Putamen (tissue), 1 donor: Measurements from ENCODE around the gene ARHGEF17.

ENCODE experiments used
- DNase-seq: peaks from one replicate; pipeline ENCODE4 v3.0.0-alpha.2; 2016; ENCODE audit warnings: low spot score

The ARHGEF17 gene

GRCh38 chr11:73291781-73292524, 16.1 kb upstream of the ARHGEF17 start:
- no peak for DNase-seq

DNA sequence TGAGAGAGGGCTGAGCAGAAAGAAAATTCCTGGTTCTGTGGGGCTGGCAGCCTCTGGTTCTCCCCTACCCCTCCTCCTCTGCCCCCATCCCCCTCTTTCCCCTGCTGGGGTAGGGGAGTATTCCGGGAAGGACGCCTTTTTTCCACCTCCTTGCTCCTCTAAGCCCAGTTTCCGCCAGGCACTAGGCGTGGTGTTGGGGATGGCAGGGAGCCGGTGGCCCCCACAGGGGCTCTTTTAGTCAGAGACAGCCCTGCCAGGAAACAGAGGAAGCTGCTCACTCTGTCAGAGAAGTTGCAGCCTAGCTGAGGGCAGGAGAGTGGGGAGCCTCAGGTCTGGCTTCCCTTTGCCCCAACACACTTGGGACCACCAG, 15.6 kb upstream of the ARHGEF17 start:
- no peak for DNase-seq

DNA sequence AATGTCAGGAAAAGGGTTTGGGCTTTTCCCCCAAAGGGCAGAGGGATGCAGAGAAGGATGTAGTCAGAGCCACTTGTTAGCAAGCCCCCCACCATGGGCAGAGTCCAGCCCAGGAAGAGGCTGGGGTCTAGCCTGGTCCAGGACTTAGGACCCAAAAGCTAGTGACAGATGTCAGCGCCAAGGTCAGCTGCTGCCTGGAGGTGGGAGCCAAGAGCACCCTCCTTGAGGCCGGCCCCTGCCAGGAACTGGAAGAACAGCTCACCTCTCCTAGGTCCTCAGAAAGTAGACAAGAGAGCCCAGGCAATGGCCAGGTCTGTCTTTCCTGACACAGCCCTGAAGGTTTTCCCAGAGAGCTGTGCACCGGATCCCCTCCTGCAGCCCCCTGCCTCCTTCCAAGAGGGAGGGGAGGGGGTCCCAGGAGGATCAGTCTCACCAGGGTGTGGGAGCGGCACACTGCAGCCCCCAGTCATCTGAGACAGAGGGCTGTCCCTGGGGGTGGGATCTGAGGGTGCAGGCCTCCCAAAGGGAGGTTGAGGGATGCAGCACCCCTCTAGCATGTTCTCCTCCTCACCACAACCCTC, 14.6 kb upstream of the ARHGEF17 start:
- DNase-seq: no peak

- DNase-seq: no peak
Observed at GRCh38 chr11:73294604-73295003, 13.5 kb upstream of the ARHGEF17 start.

DNA sequence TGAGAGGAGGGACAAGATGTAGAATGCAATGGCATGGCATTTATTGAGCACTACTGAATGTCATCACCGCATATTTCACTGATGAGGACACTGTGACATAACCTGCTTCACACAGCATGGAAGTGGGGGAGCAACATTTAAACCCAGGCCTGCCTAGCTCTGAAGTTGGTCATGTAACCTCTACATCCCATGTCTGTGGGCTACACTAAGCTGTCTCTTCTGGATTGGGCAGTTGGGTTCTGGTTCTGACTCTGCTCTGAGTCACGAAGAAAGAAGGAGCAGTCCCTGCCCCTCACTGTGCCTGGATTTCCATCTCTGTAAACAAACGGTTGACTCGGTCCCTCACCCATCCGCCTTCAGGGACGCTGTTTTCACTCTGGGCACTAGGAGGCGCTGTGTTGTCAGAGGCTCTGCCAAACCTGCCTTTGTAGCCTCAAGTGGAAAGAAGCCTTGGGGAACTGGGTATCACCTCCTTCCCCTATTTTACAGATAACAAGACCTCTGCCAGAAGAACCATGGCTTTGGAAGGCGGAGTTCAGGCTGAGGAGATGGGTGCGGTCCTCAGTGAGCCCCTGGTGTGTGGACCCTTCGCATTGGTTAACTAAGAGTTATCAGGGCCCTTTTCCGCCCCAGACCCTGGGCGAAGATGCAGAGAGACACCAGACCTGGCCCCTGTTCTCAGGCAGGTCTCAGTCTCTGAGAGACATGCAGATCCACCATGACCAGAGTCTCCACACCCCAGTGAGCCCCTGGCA, 12.7 kb upstream of the ARHGEF17 start:
- no peak for DNase-seq

DNA sequence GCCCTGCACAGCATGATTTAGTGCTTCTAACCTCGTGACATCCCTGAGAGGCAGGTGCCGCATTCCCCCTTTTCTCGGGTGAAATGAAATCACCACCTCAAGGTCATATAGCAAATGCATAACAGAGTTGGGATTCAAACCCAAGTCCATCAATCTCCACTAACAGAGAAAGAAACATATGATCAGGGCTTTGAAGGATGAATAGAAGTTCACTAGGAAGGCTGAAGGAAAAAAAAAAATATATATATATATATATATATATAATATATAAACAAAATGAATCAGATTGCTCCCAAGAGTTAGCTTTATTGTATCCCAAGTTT, 12.1 kb upstream of the ARHGEF17 start:
- DNase-seq: no peak

- DNase-seq: no peak
Observed at GRCh38 chr11:73296501-73297230, 11.4 kb upstream of the ARHGEF17 start.

DNA sequence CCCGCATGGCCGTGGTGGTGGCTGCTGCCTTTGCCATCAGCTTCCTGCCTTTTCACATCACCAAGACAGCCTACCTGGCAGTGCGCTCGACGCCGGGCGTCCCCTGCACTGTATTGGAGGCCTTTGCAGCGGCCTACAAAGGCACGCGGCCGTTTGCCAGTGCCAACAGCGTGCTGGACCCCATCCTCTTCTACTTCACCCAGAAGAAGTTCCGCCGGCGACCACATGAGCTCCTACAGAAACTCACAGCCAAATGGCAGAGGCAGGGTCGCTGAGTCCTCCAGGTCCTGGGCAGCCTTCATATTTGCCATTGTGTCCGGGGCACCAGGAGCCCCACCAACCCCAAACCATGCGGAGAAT, 10.9 kb upstream of the ARHGEF17 start:
- no peak for DNase-seq

DNA sequence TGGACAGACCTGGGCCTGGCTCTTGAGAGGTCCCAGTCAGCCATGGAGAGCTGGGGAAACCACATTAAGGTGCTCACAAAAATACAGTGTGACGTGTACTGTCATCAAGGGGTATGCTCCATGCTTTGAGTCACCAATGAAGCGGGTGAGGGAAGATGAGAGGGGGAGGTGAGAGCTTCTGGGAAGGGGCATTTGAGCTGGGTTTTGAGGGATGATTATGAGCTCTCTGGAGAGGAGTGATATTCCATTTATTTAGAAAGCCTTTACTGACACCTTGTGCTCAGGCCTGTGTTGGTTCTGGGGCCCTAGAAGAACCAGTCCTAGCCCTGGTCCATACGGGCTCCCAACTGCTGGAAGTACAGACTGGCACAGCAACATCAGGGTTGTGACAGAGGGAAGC, 10.4 kb upstream of the ARHGEF17 start:
- no peak for DNase-seq

GRCh38 chr11:73298233-73298632, 9.8 kb upstream of the ARHGEF17 start:
- no peak for DNase-seq

GRCh38 chr11:73299751-73300150, 8.3 kb upstream of the ARHGEF17 start:
- DNase-seq: no peak

GRCh38 chr11:73306069-73306841, 1.8 kb upstream of the ARHGEF17 start:
- DNase-seq: no peak

DNA sequence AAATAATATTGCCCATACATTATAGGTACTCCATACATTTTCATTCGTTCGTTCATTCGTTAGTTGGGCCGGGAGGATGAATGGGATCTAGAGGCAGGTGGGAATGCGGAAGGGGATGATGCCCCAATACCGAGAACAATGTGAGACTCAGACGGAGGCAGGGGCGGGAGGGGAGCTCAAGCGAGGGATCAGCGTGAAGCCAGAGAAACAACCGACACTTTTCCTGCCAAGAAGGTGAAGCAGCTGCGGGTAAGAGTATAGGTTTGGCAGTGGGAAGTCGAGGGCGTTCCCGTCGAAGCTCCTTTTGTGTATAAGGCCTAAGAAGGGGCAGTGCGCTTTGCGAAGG, 1.1 kb upstream of the ARHGEF17 start:
- no peak for DNase-seq

- peak; percentile 85 for DNase-seq
Observed at GRCh38 chr11:73307323-73308002, 613 bp upstream of the ARHGEF17 start.

DNA sequence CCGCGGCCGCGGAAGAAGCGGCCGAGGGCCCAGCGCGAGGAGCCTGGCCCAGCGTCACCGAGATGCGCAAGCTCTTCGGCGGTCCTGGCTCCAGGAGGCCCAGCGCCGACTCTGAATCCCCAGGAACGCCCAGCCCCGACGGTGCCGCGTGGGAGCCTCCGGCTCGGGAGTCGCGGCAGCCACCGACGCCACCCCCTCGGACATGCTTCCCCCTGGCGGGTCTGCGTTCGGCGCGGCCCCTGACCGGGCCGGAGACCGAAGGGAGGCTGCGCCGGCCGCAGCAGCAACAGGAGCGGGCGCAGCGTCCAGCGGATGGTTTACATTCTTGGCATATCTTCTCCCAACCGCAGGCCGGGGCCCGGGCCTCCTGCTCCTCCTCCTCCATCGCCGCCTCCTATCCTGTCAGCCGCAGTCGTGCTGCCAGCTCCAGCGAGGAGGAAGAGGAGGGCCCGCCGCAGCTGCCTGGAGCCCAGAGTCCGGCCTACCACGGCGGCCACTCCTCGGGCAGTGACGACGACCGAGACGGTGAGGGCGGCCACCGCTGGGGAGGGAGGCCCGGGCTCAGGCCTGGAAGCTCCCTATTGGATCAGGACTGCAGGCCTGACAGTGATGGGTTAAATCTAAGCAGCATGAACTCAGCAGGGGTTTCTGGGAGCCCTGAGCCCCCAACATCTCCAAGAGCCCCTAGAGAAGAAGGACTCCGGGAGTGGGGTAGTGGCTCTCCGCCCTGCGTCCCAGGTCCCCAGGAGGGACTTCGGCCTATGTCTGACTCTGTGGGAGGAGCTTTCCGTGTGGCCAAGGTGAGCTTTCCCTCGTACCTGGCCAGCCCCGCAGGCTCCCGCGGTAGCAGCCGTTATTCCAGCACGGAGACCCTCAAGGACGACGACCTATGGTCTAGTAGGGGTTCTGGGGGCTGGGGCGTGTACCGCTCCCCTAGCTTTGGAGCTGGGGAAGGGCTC, 1.2 kb downstream of the ARHGEF17 start:
- no peak for DNase-seq

- no peak for DNase-seq
Observed at GRCh38 chr11:73310076-73310475, 2.0 kb downstream of the ARHGEF17 start.

- no peak for DNase-seq
Observed at GRCh38 chr11:73310661-73311393, 2.8 kb downstream of the ARHGEF17 start.

DNA sequence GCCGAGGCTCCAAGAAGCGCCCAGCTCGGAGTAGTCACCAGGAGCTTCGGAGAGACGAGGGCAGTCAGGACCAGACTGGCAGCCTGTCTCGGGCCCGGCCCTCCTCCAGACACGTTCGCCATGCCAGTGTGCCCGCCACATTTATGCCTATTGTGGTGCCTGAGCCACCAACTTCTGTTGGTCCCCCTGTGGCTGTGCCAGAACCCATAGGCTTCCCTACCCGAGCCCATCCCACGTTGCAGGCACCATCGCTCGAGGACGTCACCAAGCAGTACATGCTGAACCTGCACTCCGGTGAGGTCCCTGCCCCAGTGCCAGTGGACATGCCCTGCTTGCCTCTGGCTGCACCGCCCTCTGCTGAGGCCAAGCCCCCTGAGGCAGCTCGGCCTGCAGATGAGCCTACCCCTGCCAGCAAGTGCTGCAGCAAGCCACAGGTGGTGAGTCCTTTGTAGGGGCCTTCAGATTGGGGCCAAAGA, 3.4 kb downstream of the ARHGEF17 start:
- DNase-seq: no peak

DNA sequence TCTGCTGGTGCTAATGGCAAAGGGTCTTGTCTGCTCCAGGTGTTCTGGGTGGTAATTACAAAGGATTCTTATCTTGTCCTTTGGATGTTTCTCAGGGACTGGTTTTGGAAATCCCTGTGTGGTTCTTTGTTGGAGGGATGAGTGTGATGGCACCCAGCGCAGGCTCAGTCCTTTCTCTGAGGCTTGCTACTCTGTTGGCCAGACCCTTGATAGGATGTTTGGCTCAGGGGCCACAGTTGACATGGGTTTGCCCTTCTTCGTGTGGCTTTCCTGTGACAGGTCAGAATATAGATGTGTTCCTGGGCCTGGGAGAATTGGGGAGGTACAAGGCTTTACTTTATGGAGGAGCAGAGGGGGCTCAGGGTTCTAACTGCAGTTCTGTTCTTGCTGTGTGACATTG, 4.0 kb downstream of the ARHGEF17 start:
- DNase-seq: no peak
